Ovary (tissue), 9 donors: ENCODE results near the gene SWAP70. TPM values are rescaled to one million over a fixed set of nuclear protein-coding genes. Genes with fewer than 3 reads are reported as not detected.

Experiments used
- DNase-seq, 5 donors: peaks; one replicate each; pipeline ENCODE4 v3.0.0-alpha.2; 2019 to 2020
- H3K27ac ChIP-seq, 2 donors: fragments of 200-600 bp; one replicate each; pipeline versions ENCODE4 v1.5.1 to v1.8.0; 2019 to 2022
- H3K27me3 ChIP-seq: fragments of 200-600 bp; one replicate; pipeline ENCODE4 v1.8.0; 2022
- H3K36me3 ChIP-seq: fragments of 200-600 bp; sonication (generic); one replicate; pipeline ENCODE4 v1.5.1; 2019
- H3K4me1 ChIP-seq: one replicate; pipeline ENCODE4 v1.8.1; 2013; ENCODE audit warnings: mild to moderate bottlenecking, moderate library complexity; ENCODE audit not compliant: insufficient read depth
- H3K4me3 ChIP-seq: fragments of 200-600 bp; sonication (generic); one replicate; pipeline ENCODE4 v1.5.1; 2017
- H3K9me3 ChIP-seq, 2 donors: fragments of 200-600 bp in 1 of 2; sonication (generic) in 1 of 2; one replicate each; pipeline versions ENCODE4 v1.5.1 to v1.8.1; 2013 to 2019; ENCODE audit warnings: mild to moderate bottlenecking in 1 of 2, moderate library complexity in 1 of 2
- EP300 ChIP-seq: sonication (generic); formaldehyde crosslinking; IDR thresholded peaks from one replicate; pipeline ENCODE4 v1.6.1; 2017; ENCODE audit warnings: antibody characterized with exemption
- POLR2A ChIP-seq: fragments of 450-650 bp; IDR thresholded peaks from one replicate; pipeline ENCODE4 v1.6.1; 2017; ENCODE audit warnings: antibody characterized with exemption, mild to moderate bottlenecking, moderate library complexity
- WGBS, 3 donors: extraction: QIAGEN DNeasy Blood & Tissue Kit in 1 of 3; methylation state at CpG; one replicate each; pipeline versions ENCODE4 v1.1.5 to v1.1.7; 2013 to 2017; 5-methylcytosine and 5-hydroxymethylcytosine counted together
- intact Hi-C, 4 donors: fragments of 100-400 bp; cut with DNase I; formaldehyde crosslinking; loops; one replicate each; pipeline versions ENCODE4 v1.11.0 to v1.15.1; 2022 to 2023
- polyA plus RNA-seq, 2 donors: library from polyadenylated mRNA; stranded (reverse); fragments of 200-250 nt in 1 of 2; fragments of 350-450 nt in 1 of 2; fragmentation: Illumina TruSeq in 1 of 2; extraction: RNeasy Lipid Tissue Mini Kit (QIAGEN cat#74804) in 1 of 2; gene quantifications; one replicate each; pipeline ENCODE4 v1.2.3, GENCODE V29; 2013 to 2014
- total RNA-seq, 7 donors: library from RNA; depleted of rRNA in 2 of 7; stranded (reverse); fragments of >200 nt in 2 of 7; fragmentation: NEBNext Ultra II Directional in 3 of 7; extraction: Animal tissue kit (Norgen Biotek cat#: 25700) in 3 of 7; gene quantifications; one replicate each; pipeline versions ENCODE4 v1.1.0 to v1.2.4, GENCODE V29; 2016 to 2023
- TF ChIP-seq, protein P1 (sequence below), 3 donors: fragments of 450-650 bp in 2 of 3; fragments of 200-600 bp in 1 of 3; IDR thresholded peaks; one replicate each; pipeline versions ENCODE4 v1.5.1 to v1.8.0; 2016 to 2022; ENCODE audit warnings: antibody characterized with exemption in 3 of 3, mild to moderate bottlenecking in 1 of 3
- donor health status: DM: no; HTN: no; CAD: no; lungs with moderate emphysema.
- donor health status: DM: no; HTN: no; CAD: no.
- donor health status: Bipolar disorder and iron deficiency.
- donor health status: DM: yes; HTN: yes; CAD: no.
- donor health status: DM: no; HTN: no; CAD: no.
- donor health status: DM: yes; HTN: yes; CAD: no.

SWAP70 gene
- total and polyA plus RNA-seq, 9 donors: 14.1 to 23.7 (median 19.8) TPM

- Histone ChIP-seq H3K27ac (no peak overlapping the region), H3K27me3 (no peaks in the 10 kb centered on the region), H3K36me3 (no peaks in the 10 kb centered on the region), H3K4me3 (no peak overlapping the region), H3K9me3 (no peaks in the 10 kb centered on the region), H3K4me1 (peaks cover 2% of the 10 kb centered on the region)
- intact Hi-C loops: no loop called here
- DNase-seq: no peak
- TF ChIP-seq POLR2A (no peak), EP300 (no peak)
- TF ChIP-seq, protein P1, sequence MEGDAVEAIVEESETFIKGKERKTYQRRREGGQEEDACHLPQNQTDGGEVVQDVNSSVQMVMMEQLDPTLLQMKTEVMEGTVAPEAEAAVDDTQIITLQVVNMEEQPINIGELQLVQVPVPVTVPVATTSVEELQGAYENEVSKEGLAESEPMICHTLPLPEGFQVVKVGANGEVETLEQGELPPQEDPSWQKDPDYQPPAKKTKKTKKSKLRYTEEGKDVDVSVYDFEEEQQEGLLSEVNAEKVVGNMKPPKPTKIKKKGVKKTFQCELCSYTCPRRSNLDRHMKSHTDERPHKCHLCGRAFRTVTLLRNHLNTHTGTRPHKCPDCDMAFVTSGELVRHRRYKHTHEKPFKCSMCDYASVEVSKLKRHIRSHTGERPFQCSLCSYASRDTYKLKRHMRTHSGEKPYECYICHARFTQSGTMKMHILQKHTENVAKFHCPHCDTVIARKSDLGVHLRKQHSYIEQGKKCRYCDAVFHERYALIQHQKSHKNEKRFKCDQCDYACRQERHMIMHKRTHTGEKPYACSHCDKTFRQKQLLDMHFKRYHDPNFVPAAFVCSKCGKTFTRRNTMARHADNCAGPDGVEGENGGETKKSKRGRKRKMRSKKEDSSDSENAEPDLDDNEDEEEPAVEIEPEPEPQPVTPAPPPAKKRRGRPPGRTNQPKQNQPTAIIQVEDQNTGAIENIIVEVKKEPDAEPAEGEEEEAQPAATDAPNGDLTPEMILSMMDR (IDR thresholded peaks at IDR 0.05): no peak
Observed at GRCh38 chr11:9718147-9718546, 54.3 kb downstream of the SWAP70 start.

- TF ChIP-seq, protein P1 (IDR thresholded peaks at IDR 0.05): no peak
- intact Hi-C loops: no loop called here
- 45 to 51% (median 50%) methylated on average over 4 of the region's 4 CpGs for whole genome bisulfite sequencing, 3 donors
- H3K36me3 ChIP-seq: no peaks in the 10 kb centered on the region
- H3K27ac ChIP-seq: no peak overlapping the region
- peaks cover 2% of the 10 kb centered on the region for H3K4me1 ChIP-seq
- no peak for DNase-seq
- no peaks in the 10 kb centered on the region for H3K27me3 ChIP-seq
- no peak overlapping the region for H3K4me3 ChIP-seq
- no peaks in the 10 kb centered on the region for H3K9me3 ChIP-seq
Observed at GRCh38 chr11:9719566-9720289, 55.9 kb downstream of the SWAP70 start.

GRCh38 chr11:9720290-9720630 lies 56.4 kb downstream of the SWAP70 start:
- DNase-seq: no peak
- TF ChIP-seq EP300: no peak
- TF ChIP-seq, protein P1 (IDR thresholded peaks at IDR 0.05): no peak
- no peak for TF ChIP-seq POLR2A
- Histone ChIP-seq H3K4me3 (no peak overlapping the region), H3K27me3 (no peaks in the 10 kb centered on the region), H3K9me3 (no peaks in the 10 kb centered on the region), H3K4me1 (peaks cover 2% of the 10 kb centered on the region), H3K27ac (no peak overlapping the region), H3K36me3 (no peaks in the 10 kb centered on the region)
- WGBS, 3 donors: 82 to 84% (median 83%) methylated on average over 5 of the region's 5 CpGs
- intact Hi-C loops: no loop called here

DNA sequence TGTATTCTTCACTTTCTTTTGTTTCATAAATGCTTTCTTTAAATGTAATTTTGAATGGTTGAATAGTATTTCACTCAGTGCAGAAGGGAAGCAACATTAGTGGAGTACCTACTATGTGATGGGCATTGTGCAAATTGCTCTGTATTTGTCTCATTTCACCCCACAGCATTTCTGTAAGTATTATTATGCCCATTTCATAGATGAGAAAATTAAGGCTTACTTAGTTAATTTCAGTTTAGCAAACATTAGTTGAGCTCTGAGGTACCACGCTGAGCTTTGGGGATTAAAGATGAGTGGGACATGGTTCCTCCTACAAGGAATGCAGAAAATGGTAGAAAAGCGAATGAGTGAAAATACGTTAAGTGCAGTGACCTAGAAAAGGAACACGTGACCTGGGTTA lies 58.1 kb downstream of the SWAP70 start:
- Histone ChIP-seq H3K4me1 (peaks cover 2% of the 10 kb centered on the region), H3K27me3 (no peaks in the 10 kb centered on the region), H3K27ac (no peak overlapping the region), H3K9me3 (no peaks in the 10 kb centered on the region), H3K36me3 (no peaks in the 10 kb centered on the region), H3K4me3 (no peak overlapping the region)
- no peak for DNase-seq
- intact Hi-C loops: no loop called here
- WGBS, 3 donors: 95 to 98% (median 96%) methylated on average over 4 of the region's 4 CpGs
- TF ChIP-seq POLR2A: no peak
- TF ChIP-seq, protein P1 (IDR thresholded peaks at IDR 0.05): no peak
- no peak for TF ChIP-seq EP300
